ENCODE measurements around the gene CNKSR1.

DNA sequence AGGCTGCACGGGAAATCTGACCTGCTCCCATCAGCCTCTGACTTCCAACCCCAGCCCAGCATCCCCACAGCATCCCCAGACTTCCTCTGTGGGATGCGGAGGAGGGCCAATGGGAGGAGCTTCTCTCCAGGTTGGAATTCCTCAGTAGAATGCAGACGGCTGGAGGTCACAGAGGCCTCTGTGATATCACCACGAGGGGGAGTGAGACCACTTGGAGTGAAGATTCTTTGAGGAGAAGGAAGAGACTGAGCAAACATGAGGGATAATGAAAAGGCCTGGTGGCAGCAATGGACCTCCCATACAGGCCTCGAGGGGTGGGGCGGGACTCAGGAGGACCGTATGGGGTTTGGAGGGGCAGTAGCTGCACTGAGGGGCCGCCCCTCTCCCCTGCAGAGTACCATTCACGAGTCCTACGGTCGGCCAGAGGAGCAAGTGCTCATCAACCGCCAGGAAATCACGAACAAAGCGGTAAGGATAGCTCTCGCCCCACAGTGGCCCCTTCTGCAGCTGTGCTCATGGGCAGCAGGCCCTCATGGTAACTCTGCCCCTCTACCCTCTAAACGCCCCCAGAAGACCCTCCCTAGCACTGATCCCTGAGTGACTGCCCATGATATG lies 13.2 kb downstream of the CNKSR1 start, which contains the start of gene CATSPER4:
- TF ChIP-seq, protein P1, sequence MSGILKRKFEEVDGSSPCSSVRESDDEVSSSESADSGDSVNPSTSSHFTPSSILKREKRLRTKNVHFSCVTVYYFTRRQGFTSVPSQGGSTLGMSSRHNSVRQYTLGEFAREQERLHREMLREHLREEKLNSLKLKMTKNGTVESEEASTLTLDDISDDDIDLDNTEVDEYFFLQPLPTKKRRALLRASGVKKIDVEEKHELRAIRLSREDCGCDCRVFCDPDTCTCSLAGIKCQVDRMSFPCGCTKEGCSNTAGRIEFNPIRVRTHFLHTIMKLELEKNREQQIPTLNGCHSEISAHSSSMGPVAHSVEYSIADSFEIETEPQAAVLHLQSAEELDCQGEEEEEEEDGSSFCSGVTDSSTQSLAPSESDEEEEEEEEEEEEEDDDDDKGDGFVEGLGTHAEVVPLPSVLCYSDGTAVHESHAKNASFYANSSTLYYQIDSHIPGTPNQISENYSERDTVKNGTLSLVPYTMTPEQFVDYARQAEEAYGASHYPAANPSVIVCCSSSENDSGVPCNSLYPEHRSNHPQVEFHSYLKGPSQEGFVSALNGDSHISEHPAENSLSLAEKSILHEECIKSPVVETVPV (CRISPR knock-in tag; IDR thresholded peaks at IDR 0.05), result no peak
- TF ChIP-seq PPARA (CRISPR knock-in tag; IDR thresholded peaks at IDR 0.05; ENCODE audit: borderline replicate concordance) (no peak), TCF4 (CRISPR knock-in tag; IDR thresholded peaks at IDR 0.05; ENCODE audit: borderline replicate concordance) (no peak), OSR1 (CRISPR knock-in tag; IDR thresholded peaks at IDR 0.05) (no peak), ARNTL (CRISPR knock-in tag; IDR thresholded peaks at IDR 0.05; ENCODE audit: borderline replicate concordance, low read depth) (no peak), ZFP30 (CRISPR knock-in tag; IDR thresholded peaks at IDR 0.05) (no peak), TOX (CRISPR knock-in tag; IDR thresholded peaks at IDR 0.05; ENCODE audit: borderline replicate concordance) (no peak), ESRRG (CRISPR knock-in tag; IDR thresholded peaks at IDR 0.05) (no peak), ISL1 (CRISPR knock-in tag; IDR thresholded peaks at IDR 0.05) (no peak), ZNF8 (CRISPR knock-in tag; IDR thresholded peaks at IDR 0.05) (no peak)
- TF ChIP-seq, protein P2, sequence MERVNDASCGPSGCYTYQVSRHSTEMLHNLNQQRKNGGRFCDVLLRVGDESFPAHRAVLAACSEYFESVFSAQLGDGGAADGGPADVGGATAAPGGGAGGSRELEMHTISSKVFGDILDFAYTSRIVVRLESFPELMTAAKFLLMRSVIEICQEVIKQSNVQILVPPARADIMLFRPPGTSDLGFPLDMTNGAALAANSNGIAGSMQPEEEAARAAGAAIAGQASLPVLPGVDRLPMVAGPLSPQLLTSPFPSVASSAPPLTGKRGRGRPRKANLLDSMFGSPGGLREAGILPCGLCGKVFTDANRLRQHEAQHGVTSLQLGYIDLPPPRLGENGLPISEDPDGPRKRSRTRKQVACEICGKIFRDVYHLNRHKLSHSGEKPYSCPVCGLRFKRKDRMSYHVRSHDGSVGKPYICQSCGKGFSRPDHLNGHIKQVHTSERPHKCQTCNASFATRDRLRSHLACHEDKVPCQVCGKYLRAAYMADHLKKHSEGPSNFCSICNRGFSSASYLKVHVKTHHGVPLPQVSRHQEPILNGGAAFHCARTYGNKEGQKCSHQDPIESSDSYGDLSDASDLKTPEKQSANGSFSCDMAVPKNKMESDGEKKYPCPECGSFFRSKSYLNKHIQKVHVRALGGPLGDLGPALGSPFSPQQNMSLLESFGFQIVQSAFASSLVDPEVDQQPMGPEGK (CRISPR knock-in tag; IDR thresholded peaks at IDR 0.05; ENCODE audit: borderline replicate concordance), result no peak

Data from SK-N-SH treated with all-trans-retinoic acid at 6 μM for 48 hours (cell line).